Measurements from ENCODE around the gene PTPRJ. TPM values are rescaled to one million over a fixed set of nuclear protein-coding genes. Genes with fewer than 3 reads are reported as not detected.

Gene PTPRJ
- total RNA-seq, 1 experiment from 2014 or later, result 43.7 TPM

DNA sequence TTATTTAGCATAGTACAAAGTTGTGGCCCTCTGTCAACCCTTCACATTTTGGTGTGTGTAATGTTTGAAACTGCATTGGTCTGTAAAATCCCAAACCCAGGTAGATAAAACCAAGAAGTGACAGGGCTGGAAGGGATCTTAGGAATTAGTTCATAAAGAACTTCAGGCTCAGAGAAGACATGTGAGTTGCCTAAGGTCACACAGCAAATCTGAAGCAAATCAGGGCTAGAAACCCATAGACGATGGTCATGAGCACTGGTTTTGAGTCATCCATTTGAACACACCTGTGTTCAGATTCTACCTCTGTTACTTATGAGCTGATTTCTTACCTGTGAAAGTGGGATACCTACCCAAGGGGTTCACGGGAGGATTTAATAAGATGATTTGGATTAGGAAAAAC is 107.1 kb downstream of the PTPRJ start:
- CTCF ChIA-PET, result no interaction called here
- no TSS peak for BruUV-seq (replicated peaks)

DNA sequence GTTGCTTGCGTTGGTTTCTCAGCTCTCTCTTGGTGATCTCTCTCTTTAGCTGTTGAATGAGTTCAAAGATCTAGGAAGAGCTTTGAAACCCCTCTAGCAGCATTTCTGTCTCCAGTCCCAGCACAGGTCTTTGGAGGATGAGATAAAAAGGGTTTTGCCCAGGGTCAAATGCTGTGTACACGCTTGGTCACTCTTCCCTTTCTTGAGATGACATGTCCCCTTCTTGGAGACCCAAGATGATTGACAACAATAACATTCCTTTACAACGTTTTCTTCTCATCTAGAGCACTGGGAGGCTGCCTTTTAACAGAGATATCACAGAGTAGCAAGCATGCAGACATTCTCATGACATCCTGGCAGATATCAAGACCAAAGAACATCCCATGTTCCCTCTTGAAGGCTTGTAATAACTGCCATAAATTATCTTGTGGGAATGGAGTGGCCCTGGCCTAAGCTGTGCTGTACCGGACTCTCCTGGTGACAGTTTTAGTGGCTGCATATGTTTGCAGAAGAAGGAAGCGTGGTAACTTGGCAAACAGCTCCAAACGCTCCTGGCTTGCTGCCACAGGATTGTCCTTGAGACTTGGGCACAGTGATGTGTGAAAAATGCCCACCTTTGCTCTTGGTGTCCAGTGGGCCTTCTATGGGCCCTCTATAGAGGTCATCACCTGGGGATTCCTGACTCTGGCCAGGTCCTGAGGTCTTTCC is 107.8 kb downstream of the PTPRJ start:
- no peak overlapping the region for H3K4me2 ChIP-seq
- no peaks in the 10 kb centered on the region for H3K27me3 ChIP-seq (ENCODE audit: insufficient read depth, low read depth)
- H3K4me1 ChIP-seq (replicated peaks; ENCODE audit: insufficient read depth), result peaks cover 29% of the 10 kb centered on the region
- H3K4me3 ChIP-seq, result no peak overlapping the region
- H3F3A ChIP-seq (ENCODE audit: insufficient read depth, low read depth), result peaks cover 57% of the 10 kb centered on the region; the same call in 1 of the 2 replicates
- H4K20me1 ChIP-seq (ENCODE audit: insufficient read depth), result peaks cover 12% of the 10 kb centered on the region
- no peaks in the 10 kb centered on the region for H3K9me2 ChIP-seq (ENCODE audit: insufficient read depth)
- no peak for DNase-seq
- POLR2A ChIA-PET (ENCODE audit: unreplicated experiment), result no interaction called here
- H3K27ac ChIP-seq, result 0 out of 2 replicates have a peak overlapping the region, but pooled peaks have one; percentile 1
- TF ChIP-seq CTCF (conservative IDR thresholded peaks at IDR 0.05) (no peak), EZH2 (IDR thresholded peaks at IDR 0.05; ENCODE audit: low read depth) (no peak)
- H3K79me2 ChIP-seq (ENCODE audit: low read depth), result peaks cover 78% of the 10 kb centered on the region
- BruUV-seq (replicated peaks), result no TSS peak
- no peak overlapping the region for H2AFZ ChIP-seq
- CTCF ChIA-PET, result no interaction called here
- no peaks in the 10 kb centered on the region for H3K9me3 ChIP-seq (ENCODE audit: insufficient read depth, low read depth)
- intact Hi-C loops (cut with micrococcal nuclease; ENCODE audit: unreplicated experiment), result no loop called here
- H3K36me3 ChIP-seq (ENCODE audit: low read depth), result no peaks in the 10 kb centered on the region

More for the DNA sequence above, 107.1 kb downstream of the PTPRJ start:
- POLR2A ChIA-PET (ENCODE audit: unreplicated experiment), result no interaction called here
- no peak overlapping the region for H3K27ac ChIP-seq
- no peak overlapping the region for H3K4me3 ChIP-seq
- peaks cover 12% of the 10 kb centered on the region for H4K20me1 ChIP-seq (ENCODE audit: insufficient read depth)
- H2AFZ ChIP-seq, result no peak overlapping the region
- no peaks in the 10 kb centered on the region for H3K27me3 ChIP-seq (ENCODE audit: insufficient read depth, low read depth)
- no peaks in the 10 kb centered on the region for H3K9me2 ChIP-seq (ENCODE audit: insufficient read depth)
- intact Hi-C loops (cut with micrococcal nuclease; ENCODE audit: unreplicated experiment), result no loop called here
- H3K36me3 ChIP-seq (ENCODE audit: low read depth), result peaks cover 5% of the 10 kb centered on the region; the same call in 1 of the 2 replicates
- TF ChIP-seq CTCF (conservative IDR thresholded peaks at IDR 0.05) (no peak), EZH2 (IDR thresholded peaks at IDR 0.05; ENCODE audit: low read depth) (no peak)
- DNase-seq, result no peak
- H3F3A ChIP-seq (ENCODE audit: insufficient read depth, low read depth), result peaks cover 58% of the 10 kb centered on the region; the same call in 1 of the 2 replicates
- H3K9me3 ChIP-seq (ENCODE audit: insufficient read depth, low read depth), result no peaks in the 10 kb centered on the region
- H3K4me1 ChIP-seq (replicated peaks; ENCODE audit: insufficient read depth), result peaks cover 29% of the 10 kb centered on the region
- H3K79me2 ChIP-seq (ENCODE audit: low read depth), result peaks cover 77% of the 10 kb centered on the region
- H3K4me2 ChIP-seq, result no peak overlapping the region

DNA sequence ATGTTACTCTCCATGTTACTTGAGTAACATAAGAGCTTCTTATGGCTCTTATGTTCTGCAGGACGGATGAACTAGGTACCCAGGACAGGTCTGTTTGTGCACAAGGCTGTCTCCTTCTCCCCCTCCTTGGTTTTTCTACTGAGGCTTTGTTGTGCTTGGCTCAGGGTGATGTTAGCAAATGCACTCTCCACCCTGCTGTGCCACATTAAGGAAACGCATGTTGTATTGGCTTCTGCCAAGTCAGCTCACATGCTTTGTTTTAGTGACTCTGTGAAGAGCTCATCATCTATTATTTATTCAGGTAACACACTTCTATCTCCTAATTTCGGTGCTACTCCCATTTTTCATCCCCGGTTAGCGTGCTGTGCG is 108.3 kb downstream of the PTPRJ start:
- Histone ChIP-seq H3K36me3 (ENCODE audit: low read depth) (no peaks in the 10 kb centered on the region), H3K9me2 (ENCODE audit: insufficient read depth) (no peaks in the 10 kb centered on the region), H3K27ac (no peak overlapping the region), H3K4me1 (replicated peaks; ENCODE audit: insufficient read depth) (peaks cover 29% of the 10 kb centered on the region), H3K27me3 (ENCODE audit: insufficient read depth, low read depth) (no peaks in the 10 kb centered on the region), H3K9me3 (ENCODE audit: insufficient read depth, low read depth) (no peaks in the 10 kb centered on the region), H3K4me3 (no peak overlapping the region), H4K20me1 (ENCODE audit: insufficient read depth) (peaks cover 12% of the 10 kb centered on the region), H3F3A (ENCODE audit: insufficient read depth, low read depth) (peaks cover 53% of the 10 kb centered on the region; the same call in 1 of the 2 replicates), H3K79me2 (ENCODE audit: low read depth) (peaks cover 77% of the 10 kb centered on the region), H2AFZ (no peak overlapping the region), H3K4me2 (no peak overlapping the region)
- TF ChIP-seq EZH2 (IDR thresholded peaks at IDR 0.05; ENCODE audit: low read depth) (no peak), CTCF (conservative IDR thresholded peaks at IDR 0.05) (no peak)
- POLR2A ChIA-PET (ENCODE audit: unreplicated experiment), result interaction anchor here (0.6 kb wide), 1 partner anchor 94 kb away, joined by 4 read pairs; no protein-coding TSS in a partner anchor
- intact Hi-C loops (cut with micrococcal nuclease; ENCODE audit: unreplicated experiment), result no loop called here
- DNase-seq, result no peak
- no TSS peak for BruUV-seq (replicated peaks)
- CTCF ChIA-PET, result no interaction called here

All from PC-9 (cell line).